Hepatocyte (in vitro differentiated cells): Measurements from ENCODE around the gene SSU72. TPM values are rescaled to one million over a fixed set of nuclear protein-coding genes. Genes with fewer than 3 reads are reported as not detected.

Experiments
- DNase-seq: peaks from one replicate; pipeline ENCODE4 v3.0.0-alpha.2; 2016; ENCODE audit warnings: low spot score
- H2AFZ ChIP-seq: fragments of 200-600 bp; sonication (generic); 2 replicates; pipeline ENCODE4 v1.6.0; 2016; ENCODE audit warnings: antibody characterized with exemption, mild to moderate bottlenecking
- H3K27ac ChIP-seq: fragments of 200-600 bp; sonication (generic); 2 replicates; pipeline ENCODE4 v1.5.1; 2016; ENCODE audit warnings: mild to moderate bottlenecking
- H3K27me3 ChIP-seq: fragments of 200-600 bp; sonication (generic); 2 replicates; pipeline ENCODE4 v1.6.1; 2016
- H3K36me3 ChIP-seq: fragments of 200-600 bp; sonication (generic); replicated peaks from 2 replicates; pipeline ENCODE4 v1.5.1; 2016; ENCODE audit warnings: low read depth; ENCODE audit not compliant: insufficient read depth
- H3K4me1 ChIP-seq: fragments of 200-600 bp; sonication (generic); 2 replicates; pipeline ENCODE4 v1.5.1; 2016; ENCODE audit warnings: mild to moderate bottlenecking, moderate library complexity; ENCODE audit not compliant: insufficient read depth
- H3K4me2 ChIP-seq: fragments of 200-600 bp; sonication (generic); 2 replicates; pipeline ENCODE4 v1.6.0; 2016
- H3K4me3 ChIP-seq: fragments of 200-600 bp; sonication (generic); 2 replicates; pipeline ENCODE4 v1.5.1; 2016; ENCODE audit warnings: mild to moderate bottlenecking
- H3K79me2 ChIP-seq: fragments of 200-600 bp; sonication (generic); 2 replicates; pipeline ENCODE4 v1.6.0; 2017; ENCODE audit warnings: mild to moderate bottlenecking
- H3K9me2 ChIP-seq: fragments of 200-600 bp; sonication (generic); replicated peaks from 2 replicates; pipeline ENCODE4 v1.6.0; 2017; ENCODE audit warnings: mild to moderate bottlenecking; ENCODE audit not compliant: insufficient read depth
- H3K9me3 ChIP-seq: fragments of 200-600 bp; sonication (generic); 2 replicates; pipeline ENCODE4 v1.5.1; 2016; ENCODE audit warnings: low read depth, mild to moderate bottlenecking
- H4K20me1 ChIP-seq: fragments of 200-600 bp; sonication (generic); 2 replicates; pipeline ENCODE4 v1.6.0; 2016; ENCODE audit warnings: mild to moderate bottlenecking; ENCODE audit not compliant: insufficient read depth, poor library complexity, severe bottlenecking
- CTCF ChIP-seq: fragments of 200-600 bp; sonication (generic); IDR thresholded peaks from 2 replicates; pipeline ENCODE4 v1.5.1; 2016; ENCODE audit warnings: antibody characterized with exemption, mild to moderate bottlenecking; ENCODE audit not compliant: poor library complexity
- EZH2 ChIP-seq: fragments of 200-600 bp; sonication (generic); IDR thresholded peaks from 2 replicates; pipeline ENCODE4 v1.6.1; 2016; ENCODE audit warnings: antibody characterized with exemption, mild to moderate bottlenecking, borderline replicate concordance
- EZH2phosphoT487 ChIP-seq: fragments of 200-600 bp; sonication (generic); IDR thresholded peaks from one replicate; pipeline ENCODE4 v1.6.1; 2018; ENCODE audit warnings: antibody characterized with exemption, mild to moderate bottlenecking, low read depth, moderate library complexity; ENCODE audit not compliant: unreplicated experiment, severe bottlenecking
- WGBS: methylation state at CpG from one replicate; pipeline ENCODE4 v1.1.6; 2016; ENCODE audit warnings: low lambda C conversion rate; ENCODE audit errors: missing lambda C conversion rate; 5-methylcytosine and 5-hydroxymethylcytosine counted together
- polyA plus RNA-seq: library from polyadenylated mRNA; unstranded; fragments of >200 nt; fragmentation: Nextera tagmentation; extraction: Ambion mirVana; gene quantifications from 2 replicates; pipeline ENCODE4 v1.2.1, GENCODE V29; 2016
- total RNA-seq: library from RNA; depleted of rRNA; stranded (reverse); fragments of >200 nt; gene quantifications from 2 replicates; pipeline ENCODE4 v1.2.3, GENCODE V29; 2014

The SSU72 gene
- total and polyA plus RNA-seq, 2 experiments from 2014 or later = 75.7 to 203 TPM

- Histone ChIP-seq H3K9me3 (no peaks in the 10 kb centered on the region), H3K27me3 (peaks cover 72% of the 10 kb centered on the region), H3K9me2 (no peaks in the 10 kb centered on the region), H3K36me3 (no peaks in the 10 kb centered on the region), H3K4me2 (no peak overlapping the region), H2AFZ (no peak overlapping the region), H4K20me1 (no peaks in the 10 kb centered on the region), H3K4me1 (peaks cover 3% of the 10 kb centered on the region), H3K79me2 (no peaks in the 10 kb centered on the region), H3K4me3 (no peak overlapping the region), H3K27ac (no peak overlapping the region)
- TF ChIP-seq CTCF (no peak), EZH2phosphoT487 (no peak), EZH2 (no peak)
- DNase-seq = no peak
- WGBS = 89% methylated on average over 13 of the region's 13 CpGs
Measured at GRCh38 chr1:1598720-1599029, 24.0 kb upstream of the SSU72 start.

GRCh38 chr1:1598051-1598719 lies 23.5 kb upstream of the SSU72 start:
- no peak overlapping the region for H2AFZ ChIP-seq
- no peak overlapping the region for H3K27ac ChIP-seq
- H3K9me2 ChIP-seq = no peaks in the 10 kb centered on the region
- 93% methylated on average over 26 of the region's 28 CpGs for WGBS
- peaks cover 3% of the 10 kb centered on the region for H3K4me1 ChIP-seq
- no peaks in the 10 kb centered on the region for H3K36me3 ChIP-seq
- no peak overlapping the region for H3K4me3 ChIP-seq
- no peaks in the 10 kb centered on the region for H3K9me3 ChIP-seq
- H3K79me2 ChIP-seq = no peaks in the 10 kb centered on the region
- H3K4me2 ChIP-seq = no peak overlapping the region
- no peaks in the 10 kb centered on the region for H4K20me1 ChIP-seq
- no peak for TF ChIP-seq EZH2phosphoT487
- TF ChIP-seq CTCF = no peak
- TF ChIP-seq EZH2 = no peak
- H3K27me3 ChIP-seq = peaks cover 67% of the 10 kb centered on the region
- no peak for DNase-seq

GRCh38 chr1:1597275-1597930 lies 22.7 kb upstream of the SSU72 start:
- H3K4me2 ChIP-seq = no peak overlapping the region
- 30% methylated on average over 12 of the region's 16 CpGs for WGBS

More at GRCh38 chr1:1597275-1597930, 22.7 kb upstream of the SSU72 start:
- no peak overlapping the region for H3K4me3 ChIP-seq
- TF ChIP-seq CTCF = peak; percentile 17
- TF ChIP-seq EZH2 = no peak
- TF ChIP-seq EZH2phosphoT487 = no peak
- H2AFZ ChIP-seq = no peak overlapping the region
- H3K36me3 ChIP-seq = no peaks in the 10 kb centered on the region
- no peaks in the 10 kb centered on the region for H3K9me2 ChIP-seq
- H3K27me3 ChIP-seq = peaks cover 61% of the 10 kb centered on the region
- no peaks in the 10 kb centered on the region for H3K79me2 ChIP-seq
- peak; percentile 36 for DNase-seq
- H3K9me3 ChIP-seq = no peaks in the 10 kb centered on the region
- no peak overlapping the region for H3K27ac ChIP-seq
- no peaks in the 10 kb centered on the region for H4K20me1 ChIP-seq
- peaks cover 3% of the 10 kb centered on the region for H3K4me1 ChIP-seq
